Psoas muscle (tissue), 8 donors: ENCODE results near the gene GGACT. TPM values are rescaled to one million over a fixed set of nuclear protein-coding genes. Genes with fewer than 3 reads are reported as not detected.

ENCODE experiments used
- ATAC-seq, 4 donors: fragments of 200-7000 bp; cut with Tn5 transposase; one replicate each; pipeline ENCODE4 v1.9.1; 2020; ENCODE audit warnings: moderate library complexity in 3 of 4, mild to moderate bottlenecking in 2 of 4
- DNase-seq, 2 donors: peaks; one replicate each; pipeline ENCODE4 v3.0.0-alpha.2; 2020
- H3K27ac ChIP-seq: fragments of 200-600 bp; one replicate; pipeline ENCODE4 v1.8.0; 2022
- H3K27me3 ChIP-seq, 3 donors: fragments of 200-600 bp in 1 of 3; one replicate each; pipeline versions ENCODE4 v1.6.1 to v1.8.0; 2013 to 2022; ENCODE audit warnings: low read length in 2 of 3, mild to moderate bottlenecking in 2 of 3, moderate library complexity in 1 of 3; ENCODE audit not compliant: insufficient read depth in 3 of 3
- H3K36me3 ChIP-seq, 2 donors: fragments of 200-600 bp in 1 of 2; one replicate each; pipeline versions ENCODE4 v1.6.1 to v1.8.0; 2013 to 2022; ENCODE audit warnings: low read depth in 1 of 2, mild to moderate bottlenecking in 1 of 2, moderate library complexity in 1 of 2; ENCODE audit not compliant: insufficient read depth in 1 of 2
- H3K4me1 ChIP-seq: fragments of 200-600 bp; one replicate; pipeline ENCODE4 v1.8.0; 2022
- H3K4me3 ChIP-seq: fragments of 200-600 bp; one replicate; pipeline ENCODE4 v1.8.0; 2022; ENCODE audit warnings: mild to moderate bottlenecking
- H3K9me3 ChIP-seq: fragments of 200-600 bp; one replicate; pipeline ENCODE4 v1.8.0; 2022
- WGBS, 3 donors: extraction: QIAGEN DNeasy Blood & Tissue Kit; methylation state at CpG; one replicate each; pipeline versions ENCODE4 v1.1.6 to v1.1.7; 2013; 5-methylcytosine and 5-hydroxymethylcytosine counted together
- intact Hi-C, 2 donors: fragments of 100-400 bp; cut with DNase I; formaldehyde crosslinking; loops; one replicate each; pipeline versions ENCODE4 v1.11.0 to v1.14.2; 2022
- polyA plus RNA-seq, 3 donors: library from polyadenylated mRNA; stranded (reverse); fragments of 200-250 nt; gene quantifications; one replicate each; pipeline ENCODE4 v1.2.3, GENCODE V29; 2013
- total RNA-seq, 4 donors: library from RNA; stranded (reverse); fragmentation: NEBNext Ultra II Directional in 2 of 4; extraction: Animal tissue kit (Norgen Biotek cat#: 25700) in 2 of 4; gene quantifications; one replicate each; pipeline versions ENCODE4 v1.2.1 to v1.2.4, GENCODE V29; 2021 to 2023
- TF ChIP-seq, protein P1 (sequence below): fragments of 200-600 bp; IDR thresholded peaks from one replicate; pipeline ENCODE4 v1.8.0; 2022; ENCODE audit warnings: antibody characterized with exemption
- donor health status: healthy with polysubstance abuse.
- donor health status: DM: no; HTN: no; CAD: no; lungs with moderate emphysema.
- donor health status: Bipolar disorder and iron deficiency.
- donor health status: healthy.
- donor health status: DM: yes; HTN: yes; CAD: no.
- donor health status: DM: no; HTN: no; CAD: no.
- donor health status: DM: no; HTN: no; CAD: no.
- donor health status: DM: yes; HTN: yes; CAD: no.

Gene GGACT
- total and polyA plus RNA-seq, 7 donors, result 0.44 to 4.4 (median 1.6) TPM

DNA sequence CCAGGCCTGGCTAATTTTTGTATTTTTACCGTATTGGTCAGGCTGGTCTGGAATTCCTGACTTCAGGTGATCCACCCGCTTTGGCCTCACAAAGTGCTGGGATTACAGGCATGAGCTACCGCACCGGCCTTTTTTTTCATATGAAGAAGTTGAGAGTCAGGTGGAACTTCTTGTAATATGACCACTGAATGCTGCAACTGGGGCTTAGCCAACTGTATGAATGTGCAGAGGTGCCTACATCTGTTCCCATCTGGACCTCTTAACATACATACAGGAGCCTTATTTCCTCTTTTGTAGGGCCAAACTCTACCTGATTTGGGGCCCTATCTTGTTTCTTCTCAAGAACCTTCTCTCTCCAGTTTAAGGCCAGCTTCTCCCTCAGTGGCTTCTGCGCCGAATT, 11.9 kb upstream of the GGACT start:
- peaks cover 0 to 2% (median 0%) of the 10 kb centered on the region in 3 donors for H3K27me3 ChIP-seq
- intact Hi-C loops, result no loop called here
- 73 to 79% (median 75%) methylated on average over 6 of the region's 6 CpGs for WGBS, 3 donors
- TF ChIP-seq, protein P1, sequence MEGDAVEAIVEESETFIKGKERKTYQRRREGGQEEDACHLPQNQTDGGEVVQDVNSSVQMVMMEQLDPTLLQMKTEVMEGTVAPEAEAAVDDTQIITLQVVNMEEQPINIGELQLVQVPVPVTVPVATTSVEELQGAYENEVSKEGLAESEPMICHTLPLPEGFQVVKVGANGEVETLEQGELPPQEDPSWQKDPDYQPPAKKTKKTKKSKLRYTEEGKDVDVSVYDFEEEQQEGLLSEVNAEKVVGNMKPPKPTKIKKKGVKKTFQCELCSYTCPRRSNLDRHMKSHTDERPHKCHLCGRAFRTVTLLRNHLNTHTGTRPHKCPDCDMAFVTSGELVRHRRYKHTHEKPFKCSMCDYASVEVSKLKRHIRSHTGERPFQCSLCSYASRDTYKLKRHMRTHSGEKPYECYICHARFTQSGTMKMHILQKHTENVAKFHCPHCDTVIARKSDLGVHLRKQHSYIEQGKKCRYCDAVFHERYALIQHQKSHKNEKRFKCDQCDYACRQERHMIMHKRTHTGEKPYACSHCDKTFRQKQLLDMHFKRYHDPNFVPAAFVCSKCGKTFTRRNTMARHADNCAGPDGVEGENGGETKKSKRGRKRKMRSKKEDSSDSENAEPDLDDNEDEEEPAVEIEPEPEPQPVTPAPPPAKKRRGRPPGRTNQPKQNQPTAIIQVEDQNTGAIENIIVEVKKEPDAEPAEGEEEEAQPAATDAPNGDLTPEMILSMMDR, result no peak
- no peaks in the 10 kb centered on the region for H3K36me3 ChIP-seq
- no peak overlapping the region for H3K4me3 ChIP-seq
- no peaks in the 10 kb centered on the region for H3K9me3 ChIP-seq
- H3K27ac ChIP-seq, result no peak overlapping the region
- no peak for ATAC-seq
- DNase-seq, result no peak
- H3K4me1 ChIP-seq, result no peaks in the 10 kb centered on the region

DNA sequence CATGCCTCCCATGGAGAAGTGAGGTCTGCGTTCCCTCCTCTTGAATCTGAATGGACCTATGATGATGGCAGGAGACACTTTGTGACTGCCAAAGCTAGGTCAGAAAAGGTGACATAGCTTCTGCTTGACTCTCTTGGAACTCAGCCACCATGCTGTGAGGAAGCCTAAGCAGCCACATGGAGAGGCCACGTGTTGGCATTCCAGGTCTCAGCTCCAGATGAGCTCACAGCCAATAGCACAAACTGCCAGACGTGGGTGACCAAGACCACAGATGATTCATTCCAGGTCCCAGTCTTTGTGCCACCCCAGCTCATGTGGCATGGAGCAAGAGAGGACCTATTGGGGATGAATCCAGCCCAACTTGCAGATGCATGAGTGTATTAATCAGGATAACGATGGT, 8.7 kb upstream of the GGACT start:
- intact Hi-C loops, result no loop called here
- H3K4me1 ChIP-seq, result no peaks in the 10 kb centered on the region
- 52 to 73% (median 63%) methylated on average over 4 of the region's 4 CpGs for WGBS, 3 donors

DNA sequence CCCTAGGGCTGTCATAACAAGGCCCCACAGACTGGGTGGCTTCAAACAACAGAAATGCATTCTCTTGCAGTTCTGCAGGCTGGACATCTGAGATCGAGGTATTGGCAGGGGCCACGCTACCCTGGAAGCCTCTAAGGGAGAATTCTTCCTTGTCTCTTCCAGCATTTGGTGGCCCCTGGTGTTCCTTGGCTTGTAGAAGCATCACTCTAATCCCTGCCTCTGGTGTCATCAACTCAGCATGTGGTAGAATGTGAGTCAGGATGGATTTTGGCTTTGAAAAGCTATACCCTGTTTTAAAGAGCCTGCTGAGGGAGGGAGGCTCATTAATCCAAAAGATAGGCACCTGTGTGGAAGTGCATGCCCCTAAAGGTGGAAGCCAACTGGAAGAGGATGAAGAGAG, 7.9 kb upstream of the GGACT start:
- ATAC-seq (no peak), DNase-seq (no peak)
- Histone ChIP-seq H3K4me1 (no peaks in the 10 kb centered on the region), H3K27ac (no peak overlapping the region), H3K36me3 (no peaks in the 10 kb centered on the region), H3K27me3 (peaks cover 0 to 2% (median 0%) of the 10 kb centered on the region in 3 donors), H3K9me3 (no peaks in the 10 kb centered on the region), H3K4me3 (no peak overlapping the region)
- TF ChIP-seq, protein P1, result no peak
- intact Hi-C loops, result no loop called here
- WGBS, 3 donors, result 55 to 72% (median 60%) methylated on average over 2 of the region's 2 CpGs

More for the DNA sequence above, 8.7 kb upstream of the GGACT start:
- Histone ChIP-seq H3K4me3 (no peak overlapping the region), H3K27ac (no peak overlapping the region), H3K36me3 (no peaks in the 10 kb centered on the region), H3K9me3 (no peaks in the 10 kb centered on the region), H3K27me3 (peaks cover 0 to 2% (median 0%) of the 10 kb centered on the region in 3 donors)
- ATAC-seq, result peak in 3 of 4 donors; percentile 37 to 82 (median 76)
- TF ChIP-seq, protein P1, result no peak
- no peak for DNase-seq

DNA sequence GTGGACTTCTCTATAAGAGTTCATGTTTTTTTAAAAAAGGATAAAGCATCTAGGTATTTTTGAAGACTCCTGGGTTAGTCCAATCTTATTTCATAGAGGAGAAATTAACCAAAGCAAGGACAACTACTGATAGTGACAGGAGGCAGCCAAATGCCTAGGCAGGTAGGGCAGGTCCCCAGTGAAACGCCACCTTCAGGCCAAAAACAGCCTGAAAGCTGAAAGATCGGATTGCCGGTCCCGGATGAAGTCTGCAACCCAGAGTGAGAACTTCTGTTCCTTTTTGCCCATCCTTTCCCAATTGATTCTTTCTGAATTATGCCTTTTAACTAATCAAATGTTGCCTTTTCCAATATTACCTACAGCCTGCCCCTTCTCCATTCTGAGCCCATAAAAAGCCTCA, 6.1 kb upstream of the GGACT start:
- TF ChIP-seq, protein P1, result no peak
- Histone ChIP-seq H3K36me3 (no peaks in the 10 kb centered on the region), H3K4me3 (no peak overlapping the region), H3K27me3 (peaks cover 0 to 2% (median 0%) of the 10 kb centered on the region in 3 donors), H3K27ac (no peak overlapping the region), H3K4me1 (no peaks in the 10 kb centered on the region), H3K9me3 (no peaks in the 10 kb centered on the region)
- ATAC-seq (no peak), DNase-seq (no peak)
- WGBS, 3 donors, result 77 to 89% (median 85%) methylated on average over 4 of the region's 4 CpGs
- intact Hi-C loops, result no loop called here

DNA sequence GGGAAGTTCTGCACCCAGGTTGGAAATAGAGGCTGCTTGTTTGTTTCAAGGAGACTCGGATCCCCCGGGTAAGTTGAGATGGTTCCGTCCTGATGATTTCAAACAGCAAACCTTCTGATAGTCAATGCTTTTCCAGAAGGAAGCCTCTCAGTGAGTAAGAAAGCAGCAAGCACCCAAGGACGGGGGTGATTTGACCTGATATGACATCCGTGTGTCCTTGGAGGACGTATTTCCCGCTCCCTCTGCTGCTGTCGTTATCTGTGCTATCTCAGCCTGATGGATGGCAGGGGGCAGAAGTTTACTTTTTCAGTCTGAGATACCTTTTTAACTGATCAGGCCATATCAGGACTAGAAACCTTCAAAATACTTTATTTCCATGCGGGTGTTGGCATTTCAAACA, 5.7 kb upstream of the GGACT start:
- 74 to 84% (median 79%) methylated on average over 9 of the region's 9 CpGs for WGBS, 3 donors
- Histone ChIP-seq H3K27ac (no peak overlapping the region), H3K4me1 (no peaks in the 10 kb centered on the region), H3K9me3 (no peaks in the 10 kb centered on the region), H3K27me3 (peaks cover 0 to 2% (median 0%) of the 10 kb centered on the region in 3 donors), H3K36me3 (no peaks in the 10 kb centered on the region), H3K4me3 (no peak overlapping the region)
- TF ChIP-seq, protein P1, result no peak
- ATAC-seq, result no peak
- intact Hi-C loops, result no loop called here
- no peak for DNase-seq
